Measurements from ENCODE around the gene MAN1A1. TPM values are rescaled to one million over a fixed set of nuclear protein-coding genes. Genes with fewer than 3 reads are reported as not detected.
"Not testable (repeated sequence)": the region's sequence is repeated elsewhere in the genome, so short reads cannot be mapped to it uniquely, and the experiment has no call there.

MAN1A1 gene
- total and polyA plus RNA-seq, 2 experiments from 2014 or later: 2.0 to 8.7 TPM

DNA sequence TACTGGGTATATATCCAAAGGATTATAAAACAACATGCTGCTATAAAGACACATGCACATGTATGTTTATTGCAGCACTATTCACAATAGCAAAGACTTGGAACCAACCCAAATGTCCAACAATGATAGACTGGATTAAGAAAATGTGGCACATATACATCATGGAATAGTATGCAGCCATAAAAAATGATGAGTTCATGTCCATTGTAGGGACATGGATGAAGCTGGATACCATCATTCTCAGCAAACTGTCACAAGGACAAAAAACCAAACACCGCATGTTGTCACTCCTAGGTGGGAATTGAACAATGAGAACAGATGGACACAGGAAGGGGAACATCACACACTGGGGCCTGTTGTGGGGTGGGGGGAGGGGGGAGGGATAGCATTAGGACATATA lies 27.5 kb upstream of the MAN1A1 start:
- H3K27ac Mint-ChIP-seq; H3K4me3 Mint-ChIP-seq; H3K4me2 ChIP-seq; H3K79me2 ChIP-seq (replicated peaks; ENCODE audit: insufficient read depth); H3K4me1 ChIP-seq (ENCODE audit: insufficient read depth); H3K4me1 Mint-ChIP-seq; H3K36me3 ChIP-seq (ENCODE audit: insufficient read depth); H3K27ac ChIP-seq (ENCODE audit: low read depth); H4K20me1 ChIP-seq (replicated peaks; ENCODE audit: insufficient read depth); ATAC-seq; H3K27me3 Mint-ChIP-seq (ENCODE audit: insufficient read depth, low read depth, poor library complexity); DNase-seq (ENCODE audit: low spot score); H3K36me3 Mint-ChIP-seq (ENCODE audit: low read depth); H3F3A ChIP-seq (replicated peaks; ENCODE audit: low read depth); H3K27me3 ChIP-seq (ENCODE audit: insufficient read depth); H2AFZ ChIP-seq; H3K9me2 ChIP-seq (ENCODE audit: insufficient read depth); H3K4me3 ChIP-seq; H3K9me3 Mint-ChIP-seq: not testable (repeated sequence)

DNA sequence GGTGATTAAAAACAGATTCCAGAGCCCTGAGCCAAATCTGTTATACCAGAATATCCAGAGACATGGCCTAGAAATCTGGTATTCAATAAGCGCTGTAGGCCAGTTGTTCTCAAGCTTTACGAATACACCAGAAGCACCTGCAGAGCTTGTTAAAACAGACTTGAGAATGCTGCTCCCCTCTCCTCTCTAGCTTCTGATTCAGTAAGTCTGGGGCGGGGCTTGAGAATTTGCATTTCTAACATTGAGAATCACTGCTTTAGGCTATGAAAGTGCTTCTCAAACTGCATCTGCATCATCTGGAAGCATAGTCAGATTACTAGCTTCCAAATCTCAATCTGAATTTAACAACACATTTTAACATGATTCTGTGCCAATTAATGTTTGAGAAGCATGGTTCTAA lies 20.5 kb upstream of the MAN1A1 start:
- H3K27me3 Mint-ChIP-seq (ENCODE audit: insufficient read depth, low read depth, poor library complexity): no peaks in the 10 kb centered on the region
- DNase-seq (ENCODE audit: low spot score): peak; percentile 43
- Histone ChIP-seq H3K4me3 (no peak overlapping the region), H3K36me3 (ENCODE audit: insufficient read depth) (no peaks in the 10 kb centered on the region), H3K79me2 (replicated peaks; ENCODE audit: insufficient read depth) (no peaks in the 10 kb centered on the region), H3K9me2 (ENCODE audit: insufficient read depth) (0 out of 2 replicates have a peak, but pooled peaks cover under 1% of the 10 kb centered on the region), H3K27ac (ENCODE audit: low read depth) (no peak overlapping the region), H3K4me1 (ENCODE audit: insufficient read depth) (0 out of 2 replicates have a peak, but pooled peaks cover 3% of the 10 kb centered on the region), H3K4me2 (no peak overlapping the region), H2AFZ (no peak overlapping the region), H3F3A (replicated peaks; ENCODE audit: low read depth) (no peaks in the 10 kb centered on the region), H3K27me3 (ENCODE audit: insufficient read depth) (no peaks in the 10 kb centered on the region), H4K20me1 (replicated peaks; ENCODE audit: insufficient read depth) (no peaks in the 10 kb centered on the region)
- no peak overlapping the region for H3K4me3 Mint-ChIP-seq
- ATAC-seq: peak; percentile 57
- H3K9me3 Mint-ChIP-seq: peaks cover 2% of the 10 kb centered on the region; the same call in 2 of the 3 replicates
- peaks cover 11% of the 10 kb centered on the region; the same call in 2 of the 3 replicates for H3K4me1 Mint-ChIP-seq
- H3K27ac Mint-ChIP-seq: no peak overlapping the region
- no peaks in the 10 kb centered on the region for H3K36me3 Mint-ChIP-seq (ENCODE audit: low read depth)
- no peak for TF ChIP-seq NANOG (IDR thresholded peaks at IDR 0.05; ENCODE audit: borderline replicate concordance)
- TF ChIP-seq, protein P1, sequence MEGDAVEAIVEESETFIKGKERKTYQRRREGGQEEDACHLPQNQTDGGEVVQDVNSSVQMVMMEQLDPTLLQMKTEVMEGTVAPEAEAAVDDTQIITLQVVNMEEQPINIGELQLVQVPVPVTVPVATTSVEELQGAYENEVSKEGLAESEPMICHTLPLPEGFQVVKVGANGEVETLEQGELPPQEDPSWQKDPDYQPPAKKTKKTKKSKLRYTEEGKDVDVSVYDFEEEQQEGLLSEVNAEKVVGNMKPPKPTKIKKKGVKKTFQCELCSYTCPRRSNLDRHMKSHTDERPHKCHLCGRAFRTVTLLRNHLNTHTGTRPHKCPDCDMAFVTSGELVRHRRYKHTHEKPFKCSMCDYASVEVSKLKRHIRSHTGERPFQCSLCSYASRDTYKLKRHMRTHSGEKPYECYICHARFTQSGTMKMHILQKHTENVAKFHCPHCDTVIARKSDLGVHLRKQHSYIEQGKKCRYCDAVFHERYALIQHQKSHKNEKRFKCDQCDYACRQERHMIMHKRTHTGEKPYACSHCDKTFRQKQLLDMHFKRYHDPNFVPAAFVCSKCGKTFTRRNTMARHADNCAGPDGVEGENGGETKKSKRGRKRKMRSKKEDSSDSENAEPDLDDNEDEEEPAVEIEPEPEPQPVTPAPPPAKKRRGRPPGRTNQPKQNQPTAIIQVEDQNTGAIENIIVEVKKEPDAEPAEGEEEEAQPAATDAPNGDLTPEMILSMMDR (conservative IDR thresholded peaks at IDR 0.05; ENCODE audit: low read depth in 2 of 2): no peak
- TF ChIP-seq EZH2 (IDR thresholded peaks at IDR 0.05; ENCODE audit: low read depth, unreplicated experiment): no peak
- TF ChIP-seq, protein P2, sequence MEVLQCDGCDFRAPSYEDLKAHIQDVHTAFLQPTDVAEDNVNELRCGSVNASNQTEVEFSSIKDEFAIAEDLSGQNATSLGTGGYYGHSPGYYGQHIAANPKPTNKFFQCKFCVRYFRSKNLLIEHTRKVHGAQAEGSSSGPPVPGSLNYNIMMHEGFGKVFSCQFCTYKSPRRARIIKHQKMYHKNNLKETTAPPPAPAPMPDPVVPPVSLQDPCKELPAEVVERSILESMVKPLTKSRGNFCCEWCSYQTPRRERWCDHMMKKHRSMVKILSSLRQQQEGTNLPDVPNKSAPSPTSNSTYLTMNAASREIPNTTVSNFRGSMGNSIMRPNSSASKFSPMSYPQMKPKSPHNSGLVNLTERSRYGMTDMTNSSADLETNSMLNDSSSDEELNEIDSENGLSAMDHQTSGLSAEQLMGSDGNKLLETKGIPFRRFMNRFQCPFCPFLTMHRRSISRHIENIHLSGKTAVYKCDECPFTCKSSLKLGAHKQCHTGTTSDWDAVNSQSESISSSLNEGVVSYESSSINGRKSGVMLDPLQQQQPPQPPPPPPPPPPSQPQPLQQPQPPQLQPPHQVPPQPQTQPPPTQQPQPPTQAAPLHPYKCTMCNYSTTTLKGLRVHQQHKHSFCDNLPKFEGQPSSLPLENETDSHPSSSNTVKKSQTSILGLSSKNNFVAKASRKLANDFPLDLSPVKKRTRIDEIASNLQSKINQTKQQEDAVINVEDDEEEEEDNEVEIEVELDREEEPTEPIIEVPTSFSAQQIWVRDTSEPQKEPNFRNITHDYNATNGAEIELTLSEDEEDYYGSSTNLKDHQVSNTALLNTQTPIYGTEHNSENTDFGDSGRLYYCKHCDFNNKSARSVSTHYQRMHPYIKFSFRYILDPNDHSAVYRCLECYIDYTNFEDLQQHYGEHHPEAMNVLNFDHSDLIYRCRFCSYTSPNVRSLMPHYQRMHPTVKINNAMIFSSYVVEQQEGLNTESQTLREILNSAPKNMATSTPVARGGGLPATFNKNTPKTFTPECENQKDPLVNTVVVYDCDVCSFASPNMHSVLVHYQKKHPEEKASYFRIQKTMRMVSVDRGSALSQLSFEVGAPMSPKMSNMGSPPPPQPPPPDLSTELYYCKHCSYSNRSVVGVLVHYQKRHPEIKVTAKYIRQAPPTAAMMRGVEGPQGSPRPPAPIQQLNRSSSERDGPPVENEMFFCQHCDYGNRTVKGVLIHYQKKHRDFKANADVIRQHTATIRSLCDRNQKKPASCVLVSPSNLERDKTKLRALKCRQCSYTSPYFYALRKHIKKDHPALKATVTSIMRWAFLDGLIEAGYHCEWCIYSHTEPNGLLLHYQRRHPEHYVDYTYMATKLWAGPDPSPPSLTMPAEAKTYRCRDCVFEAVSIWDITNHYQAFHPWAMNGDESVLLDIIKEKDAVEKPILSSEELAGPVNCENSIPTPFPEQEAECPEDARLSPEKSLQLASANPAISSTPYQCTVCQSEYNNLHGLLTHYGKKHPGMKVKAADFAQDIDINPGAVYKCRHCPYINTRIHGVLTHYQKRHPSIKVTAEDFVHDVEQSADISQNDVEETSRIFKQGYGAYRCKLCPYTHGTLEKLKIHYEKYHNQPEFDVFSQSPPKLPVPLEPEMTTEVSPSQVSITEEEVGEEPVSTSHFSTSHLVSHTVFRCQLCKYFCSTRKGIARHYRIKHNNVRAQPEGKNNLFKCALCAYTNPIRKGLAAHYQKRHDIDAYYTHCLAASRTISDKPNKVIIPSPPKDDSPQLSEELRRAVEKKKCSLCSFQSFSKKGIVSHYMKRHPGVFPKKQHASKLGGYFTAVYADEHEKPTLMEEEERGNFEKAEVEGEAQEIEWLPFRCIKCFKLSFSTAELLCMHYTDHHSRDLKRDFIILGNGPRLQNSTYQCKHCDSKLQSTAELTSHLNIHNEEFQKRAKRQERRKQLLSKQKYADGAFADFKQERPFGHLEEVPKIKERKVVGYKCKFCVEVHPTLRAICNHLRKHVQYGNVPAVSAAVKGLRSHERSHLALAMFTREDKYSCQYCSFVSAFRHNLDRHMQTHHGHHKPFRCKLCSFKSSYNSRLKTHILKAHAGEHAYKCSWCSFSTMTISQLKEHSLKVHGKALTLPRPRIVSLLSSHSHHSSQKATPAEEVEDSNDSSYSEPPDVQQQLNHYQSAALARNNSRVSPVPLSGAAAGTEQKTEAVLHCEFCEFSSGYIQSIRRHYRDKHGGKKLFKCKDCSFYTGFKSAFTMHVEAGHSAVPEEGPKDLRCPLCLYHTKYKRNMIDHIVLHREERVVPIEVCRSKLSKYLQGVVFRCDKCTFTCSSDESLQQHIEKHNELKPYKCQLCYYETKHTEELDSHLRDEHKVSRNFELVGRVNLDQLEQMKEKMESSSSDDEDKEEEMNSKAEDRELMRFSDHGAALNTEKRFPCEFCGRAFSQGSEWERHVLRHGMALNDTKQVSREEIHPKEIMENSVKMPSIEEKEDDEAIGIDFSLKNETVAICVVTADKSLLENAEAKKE (CRISPR knock-in tag; IDR thresholded peaks at IDR 0.05): no peak
- TF ChIP-seq REST (IDR thresholded peaks at IDR 0.05; ENCODE audit: unreplicated experiment): no peak
- TF ChIP-seq, protein P3, sequence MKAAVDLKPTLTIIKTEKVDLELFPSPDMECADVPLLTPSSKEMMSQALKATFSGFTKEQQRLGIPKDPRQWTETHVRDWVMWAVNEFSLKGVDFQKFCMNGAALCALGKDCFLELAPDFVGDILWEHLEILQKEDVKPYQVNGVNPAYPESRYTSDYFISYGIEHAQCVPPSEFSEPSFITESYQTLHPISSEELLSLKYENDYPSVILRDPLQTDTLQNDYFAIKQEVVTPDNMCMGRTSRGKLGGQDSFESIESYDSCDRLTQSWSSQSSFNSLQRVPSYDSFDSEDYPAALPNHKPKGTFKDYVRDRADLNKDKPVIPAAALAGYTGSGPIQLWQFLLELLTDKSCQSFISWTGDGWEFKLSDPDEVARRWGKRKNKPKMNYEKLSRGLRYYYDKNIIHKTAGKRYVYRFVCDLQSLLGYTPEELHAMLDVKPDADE (IDR thresholded peaks at IDR 0.05): no peak
- TF ChIP-seq JUNB (IDR thresholded peaks at IDR 0.05; ENCODE audit: unreplicated experiment): no peak
- no peak for TF ChIP-seq POLR2AphosphoS5 (IDR thresholded peaks at IDR 0.05; ENCODE audit: low read depth)
- TF ChIP-seq ZNF331 (CRISPR knock-in tag; IDR thresholded peaks at IDR 0.05; ENCODE audit: low read depth): no peak
- TF ChIP-seq ZNF114 (CRISPR knock-in tag; IDR thresholded peaks at IDR 0.05): no peak
